Left renal cortex interstitium (tissue), 4 donors: ENCODE data around the gene MCTP1. TPM values are rescaled to one million over a fixed set of nuclear protein-coding genes. Genes with fewer than 3 reads are reported as not detected.
"Not testable (repeated sequence)": the region's sequence is repeated elsewhere in the genome, so short reads cannot be mapped to it uniquely, and the experiment has no call there.

Source experiments
- DNase-seq, 4 donors: peaks; one replicate each; pipeline ENCODE4 v3.0.0-alpha.2; 2013; ENCODE audit warnings: low read depth in 4 of 4, low spot score in 2 of 4, missing footprints in 1 of 4
- polyA plus RNA-seq, 4 donors: library from polyadenylated mRNA; unstranded; fragments of 120-200 nt; gene quantifications; one replicate each; pipeline ENCODE4 v1.2.1, GENCODE V29; 2013; ENCODE audit not compliant: insufficient read length in 4 of 4

MCTP1 gene
- polyA plus RNA-seq, 4 donors = 3.8 to 6.8 (median 5.1) TPM

DNA sequence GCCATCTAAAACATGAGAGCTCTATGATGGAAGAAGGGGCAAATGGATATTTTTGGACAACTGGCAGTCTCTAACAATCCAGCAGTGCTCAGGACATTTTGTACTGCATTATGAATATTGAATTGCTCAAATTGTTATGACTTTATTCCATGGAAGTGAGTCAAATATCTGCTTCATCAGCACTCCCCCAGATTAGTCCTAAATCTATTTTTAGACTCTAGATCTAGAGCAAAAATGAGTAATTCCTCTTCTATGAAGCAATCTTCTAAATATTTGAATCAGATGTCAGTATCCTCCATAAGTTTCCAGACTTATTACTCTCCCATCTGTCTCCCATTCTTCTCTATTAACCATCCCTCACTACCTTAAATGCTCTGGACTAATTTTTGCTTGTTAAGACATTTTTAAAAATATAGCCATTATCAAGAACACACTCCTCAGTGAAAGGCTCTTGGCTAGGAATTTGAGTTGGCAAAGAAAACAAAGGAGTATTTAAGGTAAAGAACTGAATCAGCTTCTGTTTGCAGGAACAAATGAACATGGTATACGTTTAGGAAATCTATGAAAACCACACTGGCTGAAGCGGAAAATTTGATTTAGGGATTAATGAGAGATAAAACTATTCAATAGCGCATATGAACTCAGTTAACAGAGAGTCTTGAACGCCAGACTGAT is 300.9 kb downstream of the MCTP1 start:
- DNase-seq = no peak

- DNase-seq = no peak
Observed at GRCh38 chr5:94977437-94977836, 307.5 kb downstream of the MCTP1 start.

DNA sequence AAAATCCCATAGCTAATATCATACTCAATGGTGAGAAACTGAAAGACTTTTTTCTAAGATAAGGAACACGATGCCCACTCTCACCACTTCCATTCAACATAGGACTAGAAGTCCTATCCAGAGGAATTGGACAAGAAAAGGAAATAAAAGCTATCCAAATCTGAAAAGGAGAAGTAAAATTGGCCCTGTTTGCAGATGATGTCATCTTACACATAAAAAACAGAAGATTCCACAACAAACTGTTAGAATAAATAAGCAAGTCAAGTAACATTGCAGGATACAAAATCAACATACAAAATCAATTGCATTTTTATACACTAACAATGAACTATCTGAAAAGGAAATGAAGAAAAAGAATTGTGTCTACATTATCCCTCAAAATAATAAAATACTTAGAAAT is 308.0 kb downstream of the MCTP1 start:
- DNase-seq = no peak

- no peak for DNase-seq
Observed at GRCh38 chr5:94972268-94972667, 312.6 kb downstream of the MCTP1 start.

GRCh38 chr5:94969174-94969573 is 315.7 kb downstream of the MCTP1 start:
- DNase-seq = peak in 1 of 4 donors; percentile 10

DNA sequence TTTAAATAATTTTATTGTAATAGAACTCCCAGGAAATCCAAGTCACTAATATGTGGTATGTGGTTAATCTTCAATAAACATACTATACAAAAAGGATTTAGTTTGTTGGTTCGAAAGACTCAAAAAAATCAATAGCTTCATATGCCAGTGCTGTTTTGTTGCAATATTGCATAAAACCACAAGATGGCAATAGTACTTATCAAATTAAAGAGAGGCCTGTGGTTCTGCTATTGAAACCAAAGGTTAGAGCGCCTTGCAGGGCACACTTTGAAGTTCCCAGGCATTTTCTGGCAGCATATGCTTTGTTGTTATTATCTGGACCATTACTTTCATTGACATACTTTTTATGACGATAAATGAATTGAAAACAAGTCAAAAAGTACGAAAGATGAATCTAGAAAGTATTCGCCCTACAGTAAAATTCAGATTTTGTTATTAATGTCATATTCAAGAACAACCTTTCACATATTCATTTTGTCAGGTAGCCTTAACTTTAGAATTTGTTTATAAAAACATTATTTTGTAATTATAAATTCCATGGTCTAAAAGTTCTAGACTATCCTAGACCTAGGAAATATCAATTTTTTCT is 316.3 kb downstream of the MCTP1 start:
- DNase-seq = peak; percentile 11 to 53 (median 36)

GRCh38 chr5:94967525-94967924 is 317.4 kb downstream of the MCTP1 start:
- no peak for DNase-seq

GRCh38 chr5:94959279-94959678 is 325.6 kb downstream of the MCTP1 start:
- not testable (repeated sequence) for DNase-seq

GRCh38 chr5:94945656-94946055 is 339.2 kb downstream of the MCTP1 start:
- DNase-seq = no peak

- no peak for DNase-seq
Observed at GRCh38 chr5:94944160-94944559, 340.7 kb downstream of the MCTP1 start.

DNA sequence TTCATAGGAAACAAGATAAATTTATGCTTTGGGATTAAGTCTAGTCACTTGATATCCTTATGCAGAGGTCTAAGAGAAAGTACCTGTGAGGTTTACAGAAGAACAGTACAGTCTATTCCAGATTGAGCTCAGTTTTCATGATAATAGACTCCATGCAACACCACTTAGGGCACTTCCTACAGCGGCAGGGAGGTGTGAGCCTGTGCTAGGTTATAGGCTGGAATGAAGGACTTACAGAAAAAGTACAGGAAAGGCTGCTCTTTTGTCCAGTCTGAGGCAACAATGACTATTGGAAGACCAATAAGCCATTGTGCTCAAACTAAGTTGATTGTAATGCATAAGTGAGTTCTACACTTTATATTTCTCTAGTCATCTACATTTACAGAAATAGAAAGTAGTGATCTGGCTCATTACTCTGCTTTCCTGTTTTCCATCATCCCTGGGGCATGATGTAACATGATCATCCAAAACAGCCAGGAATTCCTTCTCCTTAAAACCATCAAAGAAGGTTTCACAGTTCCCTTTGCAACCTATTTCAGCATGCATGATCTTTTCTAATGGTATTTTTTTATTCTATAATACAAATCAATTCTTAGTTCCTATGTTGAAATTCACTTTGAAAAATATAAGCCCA is 343.7 kb downstream of the MCTP1 start:
- peak in 2 of 4 donors; percentile 6 to 15 for DNase-seq

GRCh38 chr5:94932259-94932658 is 352.6 kb downstream of the MCTP1 start:
- no peak for DNase-seq

DNA sequence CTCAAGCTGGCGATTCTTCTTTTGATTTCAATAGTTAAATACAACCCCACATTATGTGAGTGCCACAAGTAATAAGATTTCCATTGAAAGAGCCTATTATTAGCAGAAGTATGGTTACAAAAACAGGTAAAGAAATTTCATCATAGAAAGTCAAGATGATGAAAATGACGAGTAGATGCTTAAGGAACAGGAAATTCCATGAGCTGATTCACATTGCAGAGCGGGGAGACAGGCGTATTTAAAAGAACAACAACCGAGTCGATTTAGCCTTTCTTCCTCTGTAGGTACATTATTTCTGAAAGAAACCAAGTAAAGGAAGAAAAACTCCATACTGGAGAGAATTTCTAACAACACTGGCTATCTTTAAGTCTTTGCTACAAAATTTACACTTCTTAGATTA is 356.0 kb downstream of the MCTP1 start:
- DNase-seq = no peak

DNA sequence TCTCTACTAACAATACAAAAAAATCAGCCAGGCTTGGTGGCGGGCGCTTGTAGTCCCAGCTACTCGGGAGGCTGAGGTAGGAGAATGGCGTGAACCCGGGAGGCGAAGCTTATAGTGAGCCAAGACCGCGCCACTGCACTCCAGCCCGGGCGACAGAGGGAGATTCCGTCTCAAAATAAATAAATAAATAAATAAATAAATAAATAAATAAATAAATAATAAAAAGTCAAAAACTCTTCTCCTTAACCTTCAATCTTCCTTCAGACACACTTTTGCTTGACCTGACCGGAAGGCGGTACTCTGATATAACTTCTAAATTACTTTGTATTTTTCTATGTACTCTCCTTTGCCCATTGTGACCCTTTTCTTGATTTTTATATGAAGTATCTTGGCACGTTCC is 364.3 kb downstream of the MCTP1 start:
- no peak for DNase-seq

DNA sequence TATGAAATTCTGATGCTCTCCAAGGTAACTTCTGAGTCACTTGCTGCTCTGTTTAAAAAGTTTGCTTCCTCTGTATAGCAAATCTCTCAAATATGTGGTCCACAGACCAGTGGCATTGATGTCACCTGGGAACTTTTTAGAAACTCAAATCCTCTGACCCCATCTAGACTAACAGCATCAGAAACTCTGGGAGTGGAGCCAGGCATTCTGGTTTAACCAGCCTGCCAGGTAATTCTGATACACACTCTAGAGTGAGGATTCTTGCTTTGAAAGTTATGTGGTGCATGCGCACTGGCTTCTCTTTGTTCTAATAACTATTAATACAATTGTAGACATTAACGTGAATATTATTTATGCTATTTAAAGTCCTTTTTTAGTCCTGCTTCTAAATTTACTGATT is 368.3 kb downstream of the MCTP1 start:
- DNase-seq = no peak

GRCh38 chr5:94911276-94911675 is 373.6 kb downstream of the MCTP1 start:
- DNase-seq = no peak

GRCh38 chr5:94910721-94911120 is 374.2 kb downstream of the MCTP1 start:
- DNase-seq = no peak

DNA sequence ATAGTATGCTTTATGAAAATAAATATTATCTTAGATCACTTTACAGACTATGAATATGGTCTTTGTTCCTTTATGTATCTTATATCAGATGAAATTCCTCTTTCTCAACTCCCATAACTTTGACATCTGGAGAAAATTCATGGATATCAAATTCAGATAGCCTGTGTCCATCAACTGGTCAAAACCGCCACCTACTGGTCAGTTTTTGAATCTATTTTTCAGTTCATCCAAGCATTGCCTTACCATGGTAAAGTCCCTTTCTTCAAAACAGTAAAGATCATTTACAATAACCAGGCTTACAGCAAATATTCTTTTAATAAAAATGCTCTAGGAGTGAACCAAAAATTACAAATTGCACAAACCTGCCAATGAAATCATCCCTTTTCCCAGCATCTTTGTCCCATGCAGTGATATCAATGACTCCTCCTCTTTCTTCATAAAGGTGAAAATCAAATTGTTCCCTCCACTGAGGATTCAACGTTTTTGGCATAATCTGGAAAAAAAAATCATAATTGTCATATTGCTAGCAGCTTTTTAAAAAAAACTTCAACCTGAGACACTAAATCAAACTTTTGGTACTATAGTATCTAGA is 375.9 kb downstream of the MCTP1 start:
- no peak for DNase-seq

DNA sequence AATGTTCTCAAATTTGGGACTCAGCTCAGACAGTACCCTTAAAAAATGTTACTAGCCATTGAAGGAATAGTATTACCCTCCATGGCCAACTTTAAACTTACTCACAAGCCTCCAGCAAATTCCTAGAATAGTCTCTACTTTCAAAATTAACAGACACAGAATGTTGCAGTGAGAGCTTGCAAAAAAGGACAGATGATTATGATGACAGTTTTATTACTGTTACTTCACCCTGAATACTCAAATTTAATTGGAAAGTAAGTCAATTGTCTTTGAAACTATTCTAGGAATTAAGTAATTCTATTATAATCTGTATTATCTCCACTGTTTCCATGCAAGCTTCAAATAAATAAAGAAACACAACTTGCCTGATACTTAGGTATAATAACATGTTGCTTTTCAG is 378.1 kb downstream of the MCTP1 start:
- no peak for DNase-seq

GRCh38 chr5:94903726-94904125 is 381.2 kb downstream of the MCTP1 start:
- no peak for DNase-seq

GRCh38 chr5:94901191-94901979 is 383.5 kb downstream of the MCTP1 start:
- no peak for DNase-seq
